Hepatocyte (in vitro differentiated cells): ENCODE results near the gene DNAJB13. TPM values are rescaled to one million over a fixed set of nuclear protein-coding genes. Genes with fewer than 3 reads are reported as not detected.
"Not testable (repeated sequence)": the region's sequence is repeated elsewhere in the genome, so short reads cannot be mapped to it uniquely, and the experiment has no call there.

Experiments used
- DNase-seq: peaks from one replicate; pipeline ENCODE4 v3.0.0-alpha.2; 2016; ENCODE audit warnings: low spot score
- H2AFZ ChIP-seq: fragments of 200-600 bp; sonication (generic); 2 replicates; pipeline ENCODE4 v1.6.0; 2016; ENCODE audit warnings: antibody characterized with exemption, mild to moderate bottlenecking
- H3K27ac ChIP-seq: fragments of 200-600 bp; sonication (generic); 2 replicates; pipeline ENCODE4 v1.5.1; 2016; ENCODE audit warnings: mild to moderate bottlenecking
- H3K27me3 ChIP-seq: fragments of 200-600 bp; sonication (generic); 2 replicates; pipeline ENCODE4 v1.6.1; 2016
- H3K36me3 ChIP-seq: fragments of 200-600 bp; sonication (generic); replicated peaks from 2 replicates; pipeline ENCODE4 v1.5.1; 2016; ENCODE audit warnings: low read depth; ENCODE audit not compliant: insufficient read depth
- H3K4me1 ChIP-seq: fragments of 200-600 bp; sonication (generic); 2 replicates; pipeline ENCODE4 v1.5.1; 2016; ENCODE audit warnings: mild to moderate bottlenecking, moderate library complexity; ENCODE audit not compliant: insufficient read depth
- H3K4me2 ChIP-seq: fragments of 200-600 bp; sonication (generic); 2 replicates; pipeline ENCODE4 v1.6.0; 2016
- H3K4me3 ChIP-seq: fragments of 200-600 bp; sonication (generic); 2 replicates; pipeline ENCODE4 v1.5.1; 2016; ENCODE audit warnings: mild to moderate bottlenecking
- H3K79me2 ChIP-seq: fragments of 200-600 bp; sonication (generic); 2 replicates; pipeline ENCODE4 v1.6.0; 2017; ENCODE audit warnings: mild to moderate bottlenecking
- H3K9me2 ChIP-seq: fragments of 200-600 bp; sonication (generic); replicated peaks from 2 replicates; pipeline ENCODE4 v1.6.0; 2017; ENCODE audit warnings: mild to moderate bottlenecking; ENCODE audit not compliant: insufficient read depth
- H3K9me3 ChIP-seq: fragments of 200-600 bp; sonication (generic); 2 replicates; pipeline ENCODE4 v1.5.1; 2016; ENCODE audit warnings: low read depth, mild to moderate bottlenecking
- H4K20me1 ChIP-seq: fragments of 200-600 bp; sonication (generic); 2 replicates; pipeline ENCODE4 v1.6.0; 2016; ENCODE audit warnings: mild to moderate bottlenecking; ENCODE audit not compliant: insufficient read depth, poor library complexity, severe bottlenecking
- EZH2 ChIP-seq: fragments of 200-600 bp; sonication (generic); IDR thresholded peaks from 2 replicates; pipeline ENCODE4 v1.6.1; 2016; ENCODE audit warnings: antibody characterized with exemption, mild to moderate bottlenecking, borderline replicate concordance
- EZH2phosphoT487 ChIP-seq: fragments of 200-600 bp; sonication (generic); IDR thresholded peaks from one replicate; pipeline ENCODE4 v1.6.1; 2018; ENCODE audit warnings: antibody characterized with exemption, mild to moderate bottlenecking, low read depth, moderate library complexity; ENCODE audit not compliant: unreplicated experiment, severe bottlenecking
- WGBS: methylation state at CpG from one replicate; pipeline ENCODE4 v1.1.6; 2016; ENCODE audit warnings: low lambda C conversion rate; ENCODE audit errors: missing lambda C conversion rate; 5-methylcytosine and 5-hydroxymethylcytosine counted together
- polyA plus RNA-seq: library from polyadenylated mRNA; unstranded; fragments of >200 nt; fragmentation: Nextera tagmentation; extraction: Ambion mirVana; gene quantifications from 2 replicates; pipeline ENCODE4 v1.2.1, GENCODE V29; 2016
- total RNA-seq: library from RNA; depleted of rRNA; stranded (reverse); fragments of >200 nt; gene quantifications from 2 replicates; pipeline ENCODE4 v1.2.3, GENCODE V29; 2014
- TF ChIP-seq, protein P1 (sequence below): fragments of 200-600 bp; sonication (generic); IDR thresholded peaks from 2 replicates; pipeline ENCODE4 v1.5.1; 2016; ENCODE audit warnings: antibody characterized with exemption, mild to moderate bottlenecking; ENCODE audit not compliant: poor library complexity

Gene DNAJB13
- total and polyA plus RNA-seq, 2 experiments from 2014 or later = 0.70 TPM; not detected in 1

DNA sequence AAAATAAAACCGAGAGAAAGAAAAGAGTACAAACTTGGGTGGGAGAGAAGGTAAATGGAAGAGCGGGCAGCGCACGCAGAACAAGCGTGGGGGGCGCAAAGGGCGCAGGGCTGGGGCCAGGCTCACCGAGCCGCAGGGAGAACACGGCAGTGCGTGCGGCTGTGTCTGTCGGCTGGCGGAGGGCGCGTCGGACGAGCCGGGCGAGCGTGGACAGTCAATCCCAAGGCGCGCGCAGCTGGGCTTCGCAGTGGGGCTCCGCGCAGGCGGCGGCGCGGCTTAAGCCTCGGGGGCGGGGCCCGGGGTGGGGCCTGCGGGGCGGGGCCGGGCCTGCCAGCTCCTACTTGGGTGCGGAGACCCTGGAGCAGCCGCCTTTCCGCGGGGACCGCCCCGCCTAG lies 31.8 kb downstream of the DNAJB13 start, which contains the start of gene UCP2:
Gene UCP2, minus strand, starts transcription at position 249 of the 395 bp plus-strand sequence. CDS start 4,465 bp downstream, outside the sequence.
- Histone ChIP-seq H3K36me3 (no peaks in the 10 kb centered on the region), H3K9me2 (no peaks in the 10 kb centered on the region), H2AFZ (peak within 1 kb of the TSS; percentile 98), H3K27me3 (no peaks in the 10 kb centered on the region), H4K20me1 (no peaks in the 10 kb centered on the region), H3K4me2 (peak within 1 kb of the TSS; percentile 95), H3K4me1 (peaks cover 6% of the 10 kb centered on the region), H3K79me2 (no peaks in the 10 kb centered on the region), H3K4me3 (peak within 1 kb of the TSS; percentile 55), H3K27ac (peak within 1 kb of the TSS; percentile 84), H3K9me3 (no peaks in the 10 kb centered on the region)
- 3% methylated on average over 29 of the region's 43 CpGs for WGBS
- TF ChIP-seq, protein P1, sequence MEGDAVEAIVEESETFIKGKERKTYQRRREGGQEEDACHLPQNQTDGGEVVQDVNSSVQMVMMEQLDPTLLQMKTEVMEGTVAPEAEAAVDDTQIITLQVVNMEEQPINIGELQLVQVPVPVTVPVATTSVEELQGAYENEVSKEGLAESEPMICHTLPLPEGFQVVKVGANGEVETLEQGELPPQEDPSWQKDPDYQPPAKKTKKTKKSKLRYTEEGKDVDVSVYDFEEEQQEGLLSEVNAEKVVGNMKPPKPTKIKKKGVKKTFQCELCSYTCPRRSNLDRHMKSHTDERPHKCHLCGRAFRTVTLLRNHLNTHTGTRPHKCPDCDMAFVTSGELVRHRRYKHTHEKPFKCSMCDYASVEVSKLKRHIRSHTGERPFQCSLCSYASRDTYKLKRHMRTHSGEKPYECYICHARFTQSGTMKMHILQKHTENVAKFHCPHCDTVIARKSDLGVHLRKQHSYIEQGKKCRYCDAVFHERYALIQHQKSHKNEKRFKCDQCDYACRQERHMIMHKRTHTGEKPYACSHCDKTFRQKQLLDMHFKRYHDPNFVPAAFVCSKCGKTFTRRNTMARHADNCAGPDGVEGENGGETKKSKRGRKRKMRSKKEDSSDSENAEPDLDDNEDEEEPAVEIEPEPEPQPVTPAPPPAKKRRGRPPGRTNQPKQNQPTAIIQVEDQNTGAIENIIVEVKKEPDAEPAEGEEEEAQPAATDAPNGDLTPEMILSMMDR = no peak
- no peak for TF ChIP-seq EZH2
- peak; percentile 92 for DNase-seq

- Histone ChIP-seq H3K4me1 (peaks cover 6% of the 10 kb centered on the region), H3K9me2 (no peaks in the 10 kb centered on the region), H3K79me2 (no peaks in the 10 kb centered on the region), H3K4me3 (peak overlapping the region; percentile 55), H3K36me3 (no peaks in the 10 kb centered on the region), H2AFZ (peak overlapping the region; percentile 98), H3K9me3 (no peaks in the 10 kb centered on the region), H3K27me3 (no peaks in the 10 kb centered on the region), H4K20me1 (no peaks in the 10 kb centered on the region), H3K4me2 (peak overlapping the region; percentile 95), H3K27ac (peak overlapping the region; percentile 84)
- peak; percentile 89 for DNase-seq
- no peak for TF ChIP-seq EZH2
- no peak for TF ChIP-seq EZH2phosphoT487
- TF ChIP-seq, protein P1 = no peak
- 3% methylated on average over 56 of the region's 56 CpGs for WGBS
Measured at GRCh38 chr11:73982990-73983740, 32.3 kb downstream of the DNAJB13 start.

DNA sequence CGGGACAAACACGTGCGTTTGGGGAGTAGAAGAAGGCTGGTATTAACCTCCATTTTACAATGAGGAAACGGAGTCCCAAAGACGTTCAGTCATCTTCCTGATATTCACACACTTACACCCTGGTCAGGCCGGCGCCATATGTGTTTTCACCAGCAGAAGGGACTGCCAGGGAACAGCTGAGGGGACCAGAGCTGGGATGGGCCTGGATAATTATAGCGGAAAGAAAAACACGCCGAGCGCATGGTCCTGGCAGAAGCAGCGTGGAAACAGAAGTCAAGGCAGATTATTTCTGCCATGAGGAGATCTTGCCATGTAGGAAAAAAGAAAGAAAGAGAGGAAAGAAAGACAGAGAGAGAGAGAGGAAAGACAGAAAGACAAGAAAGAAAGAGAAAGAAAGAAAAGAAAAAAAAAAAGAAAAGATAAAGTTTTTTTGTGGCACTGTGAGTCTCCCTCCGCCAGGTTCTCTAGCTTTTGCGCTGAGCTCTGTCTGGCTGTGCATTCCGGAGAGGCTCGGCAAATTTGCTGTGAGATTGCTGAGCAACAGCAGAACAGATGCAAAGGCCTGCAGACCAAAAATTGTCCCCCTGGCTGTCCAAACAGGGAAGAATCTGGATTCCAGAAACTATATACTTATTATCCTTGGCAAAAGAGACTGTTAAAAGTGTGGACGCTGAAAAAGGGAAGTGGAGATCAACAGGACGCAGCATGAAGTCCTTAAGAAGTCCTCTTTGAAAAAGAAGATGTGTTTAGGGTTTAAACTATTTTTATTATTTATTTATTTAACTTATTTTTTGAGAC lies 33.1 kb downstream of the DNAJB13 start:
- no peaks in the 10 kb centered on the region for H3K36me3 ChIP-seq
- no peaks in the 10 kb centered on the region for H3K9me2 ChIP-seq
- 72% methylated on average over 18 of the region's 18 CpGs for WGBS
- no peaks in the 10 kb centered on the region for H4K20me1 ChIP-seq
- H3K4me2 ChIP-seq = peak overlapping the region; percentile 95
- H3K4me3 ChIP-seq = no peak overlapping the region
- H3K9me3 ChIP-seq = no peaks in the 10 kb centered on the region
- no peaks in the 10 kb centered on the region for H3K79me2 ChIP-seq
- no peak for DNase-seq
- H3K4me1 ChIP-seq = peaks cover 6% of the 10 kb centered on the region
- peak overlapping the region; percentile 84 for H3K27ac ChIP-seq
- H3K27me3 ChIP-seq = no peaks in the 10 kb centered on the region
- TF ChIP-seq, protein P1 = no peak
- TF ChIP-seq EZH2phosphoT487 (no peak), EZH2 (no peak)
- peak overlapping the region; percentile 98 for H2AFZ ChIP-seq

DNA sequence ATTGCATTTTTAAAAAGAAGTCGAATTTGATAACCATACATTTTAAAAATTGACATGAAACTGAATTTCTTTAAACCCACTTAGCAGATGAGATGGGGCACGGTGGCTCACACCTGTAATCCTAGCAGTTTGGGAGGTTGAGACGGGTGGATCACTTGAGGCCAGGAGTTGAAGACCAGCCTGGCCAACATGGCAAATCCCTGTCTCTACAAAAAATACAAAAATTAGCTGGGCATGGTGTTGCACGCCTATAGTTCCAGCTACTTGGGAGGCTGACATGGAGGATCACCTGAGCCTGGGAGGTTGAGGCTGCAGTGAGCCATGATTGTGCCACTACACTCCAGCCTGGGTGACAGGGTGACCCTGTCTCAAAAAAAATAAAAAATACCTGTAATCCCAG lies 34.8 kb downstream of the DNAJB13 start:
- not testable (repeated sequence) for H3K9me3 ChIP-seq, H3K4me2 ChIP-seq, H4K20me1 ChIP-seq, H3K4me1 ChIP-seq, DNase-seq, H3K27me3 ChIP-seq, H2AFZ ChIP-seq, H3K4me3 ChIP-seq, H3K27ac ChIP-seq, H3K9me2 ChIP-seq, H3K36me3 ChIP-seq, H3K79me2 ChIP-seq
- WGBS = 89% methylated on average over 4 of the region's 4 CpGs
